Heart right ventricle (tissue), 16 donors: Measurements from ENCODE around the gene AHSP. TPM values are rescaled to one million over a fixed set of nuclear protein-coding genes. Genes with fewer than 3 reads are reported as not detected.

ENCODE experiments used
- ATAC-seq, 8 donors: fragments of 200-7000 bp; cut with Tn5 transposase; one replicate each; pipeline ENCODE4 v1.9.1; 2020; ENCODE audit warnings: mild to moderate bottlenecking in 8 of 8, moderate library complexity in 8 of 8, moderate number of reproducible peaks in 1 of 8
- DNase-seq, 2 donors: peaks; one replicate each; pipeline ENCODE4 v3.0.0-alpha.2; 2020
- H3K27ac ChIP-seq, 10 donors: fragments of 200-600 bp; sonication (generic) in 2 of 10; one replicate each; pipeline versions ENCODE4 v1.5.0 to v1.8.0; 2020 to 2022; ENCODE audit warnings: mild to moderate bottlenecking in 3 of 10
- H3K27me3 ChIP-seq, 7 donors: fragments of 200-600 bp; one replicate each; pipeline ENCODE4 v1.8.0; 2021 to 2022; ENCODE audit warnings: mild to moderate bottlenecking in 2 of 7
- H3K36me3 ChIP-seq, 9 donors: fragments of 200-600 bp; sonication (generic) in 1 of 9; one replicate each; pipeline versions ENCODE4 v1.5.0 to v1.8.0; 2020 to 2022; ENCODE audit warnings: mild to moderate bottlenecking in 2 of 9
- H3K4me1 ChIP-seq, 9 donors: fragments of 200-600 bp; sonication (generic) in 1 of 9; one replicate each; pipeline versions ENCODE4 v1.5.0 to v1.8.0; 2020 to 2022; ENCODE audit warnings: mild to moderate bottlenecking in 4 of 9
- H3K4me3 ChIP-seq, 10 donors: fragments of 200-600 bp; sonication (generic) in 2 of 10; one replicate each; pipeline versions ENCODE4 v1.5.0 to v1.8.0; 2020 to 2022; ENCODE audit warnings: mild to moderate bottlenecking in 7 of 10, moderate library complexity in 2 of 10
- H3K9me3 ChIP-seq, 11 donors: fragments of 200-600 bp in 10 of 11; sonication (generic) in 2 of 11; one replicate each; pipeline versions ENCODE4 v1.5.0 to v1.8.0; 2013 to 2022; ENCODE audit warnings: mild to moderate bottlenecking in 2 of 11, control low read depth in 1 of 11, moderate library complexity in 1 of 11
- WGBS, 2 donors: extraction: QIAGEN DNeasy Blood & Tissue Kit; methylation state at CpG; one replicate each; pipeline ENCODE4 v1.1.7; 2013; ENCODE audit warnings: inconsistent platforms in 1 of 2; 5-methylcytosine and 5-hydroxymethylcytosine counted together
- intact Hi-C, 10 donors: fragments of 100-400 bp; cut with DNase I; formaldehyde crosslinking; loops; one replicate each; pipeline versions ENCODE4 v1.11.1 to v1.14.2; 2022
- polyA plus RNA-seq, 2 donors: library from polyadenylated mRNA; stranded (reverse); fragments of 200-250 nt; gene quantifications; one replicate each; pipeline ENCODE4 v1.2.3, GENCODE V29; 2013
- total RNA-seq, 10 donors: library from RNA; stranded (reverse); fragmentation: NEBNext Ultra II Directional in 3 of 10; extraction: Animal tissue kit (Norgen Biotek cat#: 25700) in 3 of 10; gene quantifications; one replicate each; pipeline versions ENCODE4 v1.2.1 to v1.2.4, GENCODE V29; 2021 to 2023
- TF ChIP-seq, protein P1 (sequence below), 9 donors: fragments of 200-600 bp; sonication (generic) in 2 of 9; IDR thresholded peaks; one replicate each; pipeline versions ENCODE4 v1.5.0 to v1.8.0; 2021 to 2022; ENCODE audit warnings: antibody characterized with exemption in 9 of 9, mild to moderate bottlenecking in 5 of 9, moderate library complexity in 1 of 9
- donor health status: Arrhythmogenic right ventricular cardiomyopathy.
- donor health status: ischemic (EF 13 %, LVEDD 7.1; RV severe dilation, severe dysfunction).
- donor health status: healthy with polysubstance abuse.
- donor health status: DM: no; HTN: yes; CAD: no.
- donor health status: DM: no; HTN: no; CAD: no.
- donor health status: ischemic (EF 25% LVEDD 6.9; RV normal size, moderate dysfunction).
- donor health status: ischemic (EF 25% LVEDD 5.7; RV mildly dilated, moderate dysfunction).
- donor health status: healthy.
- donor health status: DM: yes; HTN: yes; CAD: no.
- donor health status: Ischemic cardiomyopathy.
- donor health status: ischemic (EF 35%, LVEDD 5.7; RV mildly dilated, moderate dysfunction).
- donor health status: nonischemic (EF 11% LVEDD 7.7; RV severe dilation, severe dysfunction).
- donor health status: DM: yes; HTN: yes; CAD: no.
- donor health status: PGD.
- donor health status: ischemic (EF 29% LVEDD 5.4; RV normal size, mild dysfunction).
- donor health status: nonischemic (EF 23%, LVEDD 6.1; RV moderate dilation, normal function).

The AHSP gene
- total and polyA plus RNA-seq, 12 donors: not detected

DNA sequence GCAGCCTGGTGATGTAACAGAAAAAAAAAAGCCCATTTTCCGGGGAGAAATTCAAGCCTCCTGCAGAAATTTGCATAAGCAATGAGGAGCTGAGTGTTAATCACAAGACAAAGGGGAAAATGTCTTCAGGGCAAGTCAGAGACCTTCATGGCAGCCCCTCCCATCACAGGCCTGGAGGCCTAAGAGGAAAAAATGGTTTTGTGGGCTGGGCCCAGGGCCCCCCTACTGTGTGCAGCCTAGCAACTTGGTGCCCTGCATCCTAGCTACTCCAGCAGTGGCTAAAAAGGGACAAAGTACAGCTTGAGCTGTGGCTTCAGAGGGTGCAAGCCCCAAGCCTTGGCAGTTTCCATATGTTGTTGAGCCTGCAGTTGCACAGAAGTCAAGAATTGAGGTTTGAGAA, 49.7 kb downstream of the AHSP start:
- intact Hi-C loops: no loop called here
- peaks cover 0 to 58% (median 13%) of the 10 kb centered on the region in 11 donors for H3K9me3 ChIP-seq
- 51 to 72% methylated on average over 1 of the region's 1 CpG for WGBS, 2 donors

More for the DNA sequence above, 49.7 kb downstream of the AHSP start:
- ATAC-seq (no peak), DNase-seq (no peak)
- H3K27ac ChIP-seq: no peak overlapping the region
- H3K4me3 ChIP-seq: no peak overlapping the region
- H3K36me3 ChIP-seq: no peaks in the 10 kb centered on the region
- H3K4me1 ChIP-seq: no peaks in the 10 kb centered on the region
- TF ChIP-seq, protein P1, sequence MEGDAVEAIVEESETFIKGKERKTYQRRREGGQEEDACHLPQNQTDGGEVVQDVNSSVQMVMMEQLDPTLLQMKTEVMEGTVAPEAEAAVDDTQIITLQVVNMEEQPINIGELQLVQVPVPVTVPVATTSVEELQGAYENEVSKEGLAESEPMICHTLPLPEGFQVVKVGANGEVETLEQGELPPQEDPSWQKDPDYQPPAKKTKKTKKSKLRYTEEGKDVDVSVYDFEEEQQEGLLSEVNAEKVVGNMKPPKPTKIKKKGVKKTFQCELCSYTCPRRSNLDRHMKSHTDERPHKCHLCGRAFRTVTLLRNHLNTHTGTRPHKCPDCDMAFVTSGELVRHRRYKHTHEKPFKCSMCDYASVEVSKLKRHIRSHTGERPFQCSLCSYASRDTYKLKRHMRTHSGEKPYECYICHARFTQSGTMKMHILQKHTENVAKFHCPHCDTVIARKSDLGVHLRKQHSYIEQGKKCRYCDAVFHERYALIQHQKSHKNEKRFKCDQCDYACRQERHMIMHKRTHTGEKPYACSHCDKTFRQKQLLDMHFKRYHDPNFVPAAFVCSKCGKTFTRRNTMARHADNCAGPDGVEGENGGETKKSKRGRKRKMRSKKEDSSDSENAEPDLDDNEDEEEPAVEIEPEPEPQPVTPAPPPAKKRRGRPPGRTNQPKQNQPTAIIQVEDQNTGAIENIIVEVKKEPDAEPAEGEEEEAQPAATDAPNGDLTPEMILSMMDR (IDR thresholded peaks at IDR 0.05): no peak
- peaks cover 0 to 5% (median 0%) of the 10 kb centered on the region in 7 donors for H3K27me3 ChIP-seq

Other genes with a start within 250 kb of the AHSP start
- gene ITGAX, start 172.7 kb upstream of the AHSP start, total RNA-seq: 10 to 100 TPM in 1 of 10 donors, 1 to 10 TPM in 7, under 1 TPM in 2; 0.79 to 18.5 (median 2.2) TPM
- gene ITGAX, start 172.7 kb upstream of the AHSP start, polyA plus RNA-seq: 1 to 10 TPM; 1.3 to 1.6 TPM
- gene ITGAD, start 134.6 kb upstream of the AHSP start, total RNA-seq: under 1 TPM in 1 of 10 donors, not detected in 9; 0.39 TPM
- under 1 TPM in 1 of 2 donors, not detected in 1; 0.01 TPM for gene ITGAD, start 134.6 kb upstream of the AHSP start, polyA plus RNA-seq
- 1,000 to 10,000 TPM in 8 of 10 donors, 100 to 1,000 TPM in 2; 615 to 1,697 (median 1,335) TPM for gene COX6A2, start 99.5 kb upstream of the AHSP start, total RNA-seq
- 1,000 to 10,000 TPM; 1,540 to 9,450 TPM for gene COX6A2, start 99.5 kb upstream of the AHSP start, polyA plus RNA-seq
- gene ZNF843, start 85.1 kb upstream of the AHSP start, total RNA-seq: 1 to 10 TPM; 1.9 to 5.4 (median 2.7) TPM
- 1 to 10 TPM in 1 of 2 donors, under 1 TPM in 1; 0.22 to 1.5 TPM for gene ZNF843, start 85.1 kb upstream of the AHSP start, polyA plus RNA-seq
- 1 to 10 TPM; 3.8 to 7.8 (median 6.4) TPM for gene ARMC5, start 68.4 kb upstream of the AHSP start, total RNA-seq
- 10 to 100 TPM in 1 of 2 donors, 1 to 10 TPM in 1; 8.4 to 11.9 TPM for gene ARMC5, start 68.4 kb upstream of the AHSP start, polyA plus RNA-seq
- 10 to 100 TPM; 11.3 to 43.0 (median 16.7) TPM for gene TGFB1I1, start 55.7 kb upstream of the AHSP start, total RNA-seq
- 10 to 100 TPM; 20.8 to 37.3 TPM for gene TGFB1I1, start 55.7 kb upstream of the AHSP start, polyA plus RNA-seq
- gene SLC5A2, start 44.8 kb upstream of the AHSP start, total RNA-seq: not detected
- gene SLC5A2, start 44.8 kb upstream of the AHSP start, polyA plus RNA-seq: 1 to 10 TPM in 1 of 2 donors, under 1 TPM in 1; 0.77 to 1.9 TPM
- gene RUSF1, start 19.5 kb upstream of the AHSP start, total RNA-seq: 10 to 100 TPM; 21.9 to 28.0 (median 24.4) TPM
- 10 to 100 TPM; 31.9 to 44.4 TPM for gene RUSF1, start 19.5 kb upstream of the AHSP start, polyA plus RNA-seq